Psoas muscle (tissue), 8 donors: ENCODE measurements around the gene HAGHL. TPM values are rescaled to one million over a fixed set of nuclear protein-coding genes. Genes with fewer than 3 reads are reported as not detected.

Source experiments
- ATAC-seq, 4 donors: fragments of 200-7000 bp; cut with Tn5 transposase; one replicate each; pipeline ENCODE4 v1.9.1; 2020; ENCODE audit warnings: moderate library complexity in 3 of 4, mild to moderate bottlenecking in 2 of 4
- DNase-seq, 2 donors: peaks; one replicate each; pipeline ENCODE4 v3.0.0-alpha.2; 2020
- H3K27ac ChIP-seq: fragments of 200-600 bp; one replicate; pipeline ENCODE4 v1.8.0; 2022
- H3K27me3 ChIP-seq, 3 donors: fragments of 200-600 bp in 1 of 3; one replicate each; pipeline versions ENCODE4 v1.6.1 to v1.8.0; 2013 to 2022; ENCODE audit warnings: low read length in 2 of 3, mild to moderate bottlenecking in 2 of 3, moderate library complexity in 1 of 3; ENCODE audit not compliant: insufficient read depth in 3 of 3
- H3K36me3 ChIP-seq, 2 donors: fragments of 200-600 bp in 1 of 2; one replicate each; pipeline versions ENCODE4 v1.6.1 to v1.8.0; 2013 to 2022; ENCODE audit warnings: low read depth in 1 of 2, mild to moderate bottlenecking in 1 of 2, moderate library complexity in 1 of 2; ENCODE audit not compliant: insufficient read depth in 1 of 2
- H3K4me1 ChIP-seq: fragments of 200-600 bp; one replicate; pipeline ENCODE4 v1.8.0; 2022
- H3K4me3 ChIP-seq: fragments of 200-600 bp; one replicate; pipeline ENCODE4 v1.8.0; 2022; ENCODE audit warnings: mild to moderate bottlenecking
- H3K9me3 ChIP-seq: fragments of 200-600 bp; one replicate; pipeline ENCODE4 v1.8.0; 2022
- WGBS, 3 donors: extraction: QIAGEN DNeasy Blood & Tissue Kit; methylation state at CpG; one replicate each; pipeline versions ENCODE4 v1.1.6 to v1.1.7; 2013; 5-methylcytosine and 5-hydroxymethylcytosine counted together
- intact Hi-C, 2 donors: fragments of 100-400 bp; cut with DNase I; formaldehyde crosslinking; loops; one replicate each; pipeline versions ENCODE4 v1.11.0 to v1.14.2; 2022
- polyA plus RNA-seq, 3 donors: library from polyadenylated mRNA; stranded (reverse); fragments of 200-250 nt; gene quantifications; one replicate each; pipeline ENCODE4 v1.2.3, GENCODE V29; 2013
- total RNA-seq, 4 donors: library from RNA; stranded (reverse); fragmentation: NEBNext Ultra II Directional in 2 of 4; extraction: Animal tissue kit (Norgen Biotek cat#: 25700) in 2 of 4; gene quantifications; one replicate each; pipeline versions ENCODE4 v1.2.1 to v1.2.4, GENCODE V29; 2021 to 2023
- TF ChIP-seq, protein P1 (sequence below): fragments of 200-600 bp; IDR thresholded peaks from one replicate; pipeline ENCODE4 v1.8.0; 2022; ENCODE audit warnings: antibody characterized with exemption
- donor health status: healthy with polysubstance abuse.
- donor health status: DM: no; HTN: no; CAD: no; lungs with moderate emphysema.
- donor health status: Bipolar disorder and iron deficiency.
- donor health status: healthy.
- donor health status: DM: yes; HTN: yes; CAD: no.
- donor health status: DM: no; HTN: no; CAD: no.
- donor health status: DM: no; HTN: no; CAD: no.
- donor health status: DM: yes; HTN: yes; CAD: no.

Gene HAGHL
- total and polyA plus RNA-seq, 7 donors, result 0.38 to 4.4 (median 0.58) TPM

DNA sequence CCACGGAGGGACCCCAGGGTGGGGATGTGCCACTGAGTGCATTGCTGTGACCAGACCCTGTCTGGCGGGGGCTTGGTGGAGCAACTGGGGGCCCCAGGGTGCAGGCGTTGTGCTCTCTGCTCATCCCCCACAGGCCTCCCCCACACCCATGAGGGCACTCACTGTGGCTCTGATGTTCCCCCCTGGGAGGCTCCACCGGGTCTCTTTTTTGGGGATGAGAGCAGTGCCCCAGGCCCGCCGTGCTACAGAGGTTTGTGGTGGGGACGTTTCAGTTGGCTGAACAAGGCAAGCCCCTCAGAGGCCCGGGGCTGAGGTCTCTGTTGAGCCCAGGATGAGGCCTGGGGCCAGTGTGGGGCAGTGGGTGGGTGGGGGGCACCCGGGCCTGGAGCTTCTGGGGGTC is 3.2 kb upstream of the HAGHL start:
- intact Hi-C loops, result no loop called here
- Histone ChIP-seq H3K36me3 (peaks cover 0 to 9% of the 10 kb centered on the region in 2 donors), H3K4me1 (peaks cover 27% of the 10 kb centered on the region), H3K9me3 (no peaks in the 10 kb centered on the region), H3K4me3 (no peak overlapping the region), H3K27me3 (peaks cover 0 to 31% (median 19%) of the 10 kb centered on the region in 3 donors), H3K27ac (no peak overlapping the region)
- 72 to 75% (median 73%) methylated on average over 9 of the region's 9 CpGs for WGBS, 3 donors
- DNase-seq (no peak), ATAC-seq (no peak)
- TF ChIP-seq, protein P1, sequence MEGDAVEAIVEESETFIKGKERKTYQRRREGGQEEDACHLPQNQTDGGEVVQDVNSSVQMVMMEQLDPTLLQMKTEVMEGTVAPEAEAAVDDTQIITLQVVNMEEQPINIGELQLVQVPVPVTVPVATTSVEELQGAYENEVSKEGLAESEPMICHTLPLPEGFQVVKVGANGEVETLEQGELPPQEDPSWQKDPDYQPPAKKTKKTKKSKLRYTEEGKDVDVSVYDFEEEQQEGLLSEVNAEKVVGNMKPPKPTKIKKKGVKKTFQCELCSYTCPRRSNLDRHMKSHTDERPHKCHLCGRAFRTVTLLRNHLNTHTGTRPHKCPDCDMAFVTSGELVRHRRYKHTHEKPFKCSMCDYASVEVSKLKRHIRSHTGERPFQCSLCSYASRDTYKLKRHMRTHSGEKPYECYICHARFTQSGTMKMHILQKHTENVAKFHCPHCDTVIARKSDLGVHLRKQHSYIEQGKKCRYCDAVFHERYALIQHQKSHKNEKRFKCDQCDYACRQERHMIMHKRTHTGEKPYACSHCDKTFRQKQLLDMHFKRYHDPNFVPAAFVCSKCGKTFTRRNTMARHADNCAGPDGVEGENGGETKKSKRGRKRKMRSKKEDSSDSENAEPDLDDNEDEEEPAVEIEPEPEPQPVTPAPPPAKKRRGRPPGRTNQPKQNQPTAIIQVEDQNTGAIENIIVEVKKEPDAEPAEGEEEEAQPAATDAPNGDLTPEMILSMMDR, result no peak

DNA sequence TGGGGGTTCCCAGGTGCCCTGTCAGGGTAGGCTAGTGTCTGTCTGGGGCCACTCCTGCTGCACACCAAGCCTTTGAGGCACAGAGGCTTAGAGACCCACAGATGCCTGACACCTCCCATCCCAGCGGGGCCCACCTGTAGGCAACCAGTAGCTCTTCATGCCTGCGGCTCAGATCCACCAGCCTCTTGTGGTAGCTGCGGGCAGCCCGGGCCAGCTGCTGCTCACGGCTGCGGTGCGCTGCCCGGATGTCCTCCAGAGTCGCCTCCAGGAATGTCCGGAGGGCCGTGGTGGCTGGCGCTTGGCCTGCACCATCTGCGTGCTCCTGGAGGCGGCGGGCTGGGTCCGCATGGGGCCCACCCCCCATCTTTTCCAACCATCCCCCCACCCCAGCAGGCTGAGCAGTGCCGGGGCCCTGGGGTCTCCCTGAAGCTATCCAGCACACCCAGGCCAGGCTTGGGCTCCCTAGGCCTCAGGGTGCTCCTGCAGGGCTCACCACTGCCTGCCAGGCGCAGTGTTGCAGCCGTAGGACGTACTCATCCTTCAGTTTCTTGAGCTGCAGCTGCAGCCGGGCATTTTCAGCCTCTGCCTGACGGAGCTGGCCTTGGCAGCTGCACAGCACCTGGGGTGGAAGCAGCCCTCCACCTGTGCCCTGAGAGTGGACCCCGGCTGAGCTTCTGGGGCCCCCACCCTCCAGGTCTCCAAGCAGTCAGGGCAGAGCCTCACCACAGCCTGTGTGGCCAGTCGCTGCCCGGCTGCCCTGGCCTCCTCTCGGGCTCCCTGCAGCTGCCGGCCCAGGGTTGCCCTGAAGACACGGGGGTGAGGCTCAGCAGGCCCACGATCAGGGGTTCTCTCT is 2.5 kb upstream of the HAGHL start:
- peaks cover 0 to 9% of the 10 kb centered on the region in 2 donors for H3K36me3 ChIP-seq
- WGBS, 3 donors, result 23 to 38% (median 27%) methylated on average over 28 to 29 of the region's 29 CpGs
- peaks cover 0 to 38% (median 19%) of the 10 kb centered on the region in 3 donors for H3K27me3 ChIP-seq
- DNase-seq (no peak), ATAC-seq (no peak)
- H3K4me3 ChIP-seq, result no peak overlapping the region
- peaks cover 27% of the 10 kb centered on the region for H3K4me1 ChIP-seq
- intact Hi-C loops, result no loop called here
- no peaks in the 10 kb centered on the region for H3K9me3 ChIP-seq
- no peak overlapping the region for H3K27ac ChIP-seq
- TF ChIP-seq, protein P1, result no peak

DNA sequence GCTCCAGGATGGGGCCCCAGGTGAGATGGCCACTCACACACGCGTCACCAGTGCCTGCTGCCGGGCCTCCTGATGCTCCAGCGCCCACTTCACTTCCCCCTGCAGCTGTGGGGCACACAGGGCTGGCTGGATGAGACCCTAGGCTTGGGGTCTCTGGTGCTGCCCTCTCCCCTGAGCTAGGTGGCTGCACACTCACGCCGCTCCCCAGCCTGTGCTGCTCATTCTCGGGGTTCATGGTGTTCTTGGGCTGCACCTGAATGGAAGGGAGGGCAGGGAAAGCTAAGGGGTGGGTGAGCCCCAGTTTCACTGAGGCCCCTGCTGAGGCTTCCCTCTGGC is 1.9 kb upstream of the HAGHL start:
- intact Hi-C loops, result no loop called here
- H3K36me3 ChIP-seq, result peaks cover 0 to 14% of the 10 kb centered on the region in 2 donors
- DNase-seq (no peak), ATAC-seq (no peak)
- 70 to 77% (median 73%) methylated on average over 7 of the region's 7 CpGs for WGBS, 3 donors
- H3K9me3 ChIP-seq, result no peaks in the 10 kb centered on the region
- H3K27me3 ChIP-seq, result peaks cover 0 to 40% (median 19%) of the 10 kb centered on the region in 3 donors
- H3K4me1 ChIP-seq, result peaks cover 23% of the 10 kb centered on the region
- H3K4me3 ChIP-seq, result no peak overlapping the region
- no peak overlapping the region for H3K27ac ChIP-seq
- TF ChIP-seq, protein P1, result no peak

DNA sequence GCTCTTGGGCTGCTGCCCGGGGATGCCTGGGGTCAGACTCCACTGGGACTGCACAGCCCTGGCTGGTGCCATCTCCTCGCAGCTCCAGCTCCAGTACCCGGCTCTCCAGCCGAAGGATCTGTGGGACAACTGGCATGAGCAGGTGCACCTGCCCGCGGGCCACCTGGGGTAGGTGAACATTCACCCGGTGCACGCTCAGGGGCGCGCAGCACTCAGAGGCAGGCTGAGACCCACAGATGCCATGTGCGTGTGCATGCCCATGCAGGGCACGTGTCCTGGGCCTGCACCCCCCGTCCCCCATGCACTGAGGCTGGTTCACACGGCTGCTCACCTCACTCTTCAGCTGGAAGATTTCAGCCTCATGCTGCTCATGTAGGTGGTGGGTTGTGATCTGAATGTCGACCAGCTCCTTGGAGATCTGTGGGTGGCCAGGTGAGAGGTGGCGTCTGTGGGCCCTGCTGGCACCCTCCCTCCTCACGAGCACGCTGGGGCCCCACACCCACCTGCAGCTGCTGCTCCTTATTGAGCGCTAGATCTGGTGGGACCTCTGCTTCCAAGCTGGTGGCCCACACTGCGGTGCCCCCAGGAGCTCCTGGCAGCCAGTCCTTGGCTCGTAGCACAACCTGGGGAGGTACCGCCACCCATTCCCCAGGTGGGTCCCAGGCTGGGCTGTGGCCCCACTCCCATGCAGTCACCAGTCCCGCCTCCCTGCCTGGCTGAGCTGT is 1.3 kb upstream of the HAGHL start:
- H3K9me3 ChIP-seq, result no peaks in the 10 kb centered on the region
- no peak overlapping the region for H3K27ac ChIP-seq
- TF ChIP-seq, protein P1, result no peak
- H3K4me3 ChIP-seq, result no peak overlapping the region
- H3K27me3 ChIP-seq, result peaks cover 0 to 40% (median 19%) of the 10 kb centered on the region in 3 donors
- ATAC-seq (no peak), DNase-seq (no peak)
- intact Hi-C loops, result no loop called here
- peaks cover 0 to 19% of the 10 kb centered on the region in 2 donors for H3K36me3 ChIP-seq
- peaks cover 19% of the 10 kb centered on the region for H3K4me1 ChIP-seq
- 50 to 56% (median 55%) methylated on average over 20 to 23 of the region's 23 CpGs for WGBS, 3 donors
